ENCODE data around the gene PAAF1.
A peak's percentile ranks its signal among the peaks of the same experiment; 100 is the strongest.
"Not testable (repeated sequence)": the region's sequence is repeated elsewhere in the genome, so short reads cannot be mapped to it uniquely, and the experiment has no call there.

Gene PAAF1

DNA sequence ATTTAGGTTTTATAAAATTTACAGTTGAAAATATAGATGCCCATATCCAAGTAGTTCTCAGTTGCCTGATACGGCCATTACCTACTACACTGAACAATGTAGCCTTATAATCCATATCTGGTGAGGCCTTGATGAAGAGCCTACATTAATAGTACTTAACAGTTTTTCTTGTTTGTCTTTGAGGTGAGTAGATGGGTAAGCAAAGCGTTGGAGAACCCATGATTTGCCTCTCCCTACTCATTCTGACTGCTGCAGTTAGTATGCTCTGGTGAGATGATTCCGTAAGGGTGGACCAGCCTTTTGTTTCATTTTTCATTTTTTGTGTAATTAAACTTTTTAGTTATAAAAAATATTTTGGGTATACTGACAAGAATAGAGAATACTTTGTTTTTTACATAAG lies 11.4 kb downstream of the PAAF1 start:
- no peak for DNase-seq

DNA sequence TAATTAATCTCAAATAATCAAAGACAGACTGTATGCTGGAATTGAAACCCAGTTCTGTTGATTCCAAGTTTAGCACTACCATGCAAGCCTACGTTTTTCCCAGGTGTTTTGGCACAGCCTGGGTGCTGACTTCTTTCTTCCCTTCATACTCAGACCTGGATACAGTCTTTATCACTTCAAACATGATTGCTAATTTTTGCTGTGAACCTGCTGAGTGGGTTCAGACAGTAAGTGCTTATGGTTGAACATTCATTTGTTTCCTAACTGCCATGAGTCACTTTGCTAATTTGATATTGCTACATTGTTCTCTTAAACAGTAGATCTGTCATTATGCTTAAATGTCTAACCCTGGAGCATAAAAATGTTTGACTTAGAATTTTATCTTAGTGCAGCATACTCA lies 12.2 kb downstream of the PAAF1 start:
- DNase-seq = no peak

DNA sequence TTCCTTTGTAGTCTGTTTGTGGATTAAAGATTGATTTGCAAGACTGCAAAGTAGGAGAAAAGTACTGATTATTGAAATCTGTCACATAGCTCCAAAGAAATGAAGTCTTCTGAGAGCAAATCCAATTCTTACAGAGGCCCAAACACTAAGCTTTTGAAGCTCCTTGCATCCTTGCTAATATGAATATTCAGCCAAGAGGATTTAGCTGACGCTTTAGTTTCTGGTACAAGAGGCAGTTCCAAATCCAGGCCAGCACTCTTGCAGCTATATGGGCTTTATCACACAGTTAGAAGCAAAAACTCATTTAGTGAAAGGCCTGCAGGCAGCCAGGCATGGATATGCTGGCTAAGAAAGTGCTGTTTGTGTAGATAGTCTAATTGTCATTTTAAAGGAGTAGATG lies 12.7 kb downstream of the PAAF1 start:
- no peak for DNase-seq

DNA sequence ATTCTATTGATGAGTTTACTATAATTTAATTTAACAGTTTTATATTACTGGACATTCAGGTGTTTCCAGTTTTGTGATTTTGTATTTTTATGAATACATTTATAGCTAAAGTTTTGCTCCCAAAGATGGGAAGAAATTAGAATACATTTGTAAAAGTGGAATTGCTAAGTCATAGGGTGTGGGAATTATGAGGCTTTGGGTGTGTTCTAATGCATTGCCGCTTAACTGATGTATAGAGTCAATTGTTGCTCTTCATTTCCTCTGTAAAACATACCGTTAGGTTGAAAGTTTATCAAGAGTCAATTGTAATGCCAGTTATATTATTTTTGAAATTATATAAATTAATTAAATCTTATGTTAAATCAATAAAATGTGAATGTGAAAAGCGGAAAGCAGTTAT lies 16.2 kb downstream of the PAAF1 start:
- DNase-seq = no peak

DNA sequence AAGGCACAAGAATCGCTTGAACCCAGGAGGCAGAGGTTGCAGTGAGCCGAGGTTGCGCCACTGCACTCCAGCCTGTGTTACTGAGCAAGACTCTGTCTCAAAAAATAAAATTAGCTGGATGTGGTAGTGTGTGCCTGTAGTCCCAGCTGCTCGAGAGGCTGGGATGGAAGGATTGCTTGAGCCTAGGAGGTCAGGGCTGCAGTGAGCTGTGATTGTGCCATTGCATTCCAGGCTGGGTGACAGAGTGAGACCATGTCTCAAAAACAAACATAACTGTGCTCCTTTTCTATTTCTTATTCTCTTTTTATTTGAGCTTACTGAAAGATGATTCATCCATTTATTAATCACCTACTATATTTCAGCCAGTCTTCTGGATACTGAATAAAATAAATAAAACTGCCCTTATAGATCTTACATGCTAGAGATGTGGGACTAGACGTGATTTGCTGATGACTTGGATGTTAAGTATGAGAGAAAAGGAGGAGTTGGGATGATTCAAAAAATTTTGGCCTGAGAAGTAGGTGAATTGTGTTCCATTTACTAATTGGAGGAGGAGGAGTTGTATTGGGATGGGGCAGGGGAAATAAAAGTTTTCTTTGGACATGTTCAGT lies 18.0 kb downstream of the PAAF1 start:
- DNase-seq = no peak

DNA sequence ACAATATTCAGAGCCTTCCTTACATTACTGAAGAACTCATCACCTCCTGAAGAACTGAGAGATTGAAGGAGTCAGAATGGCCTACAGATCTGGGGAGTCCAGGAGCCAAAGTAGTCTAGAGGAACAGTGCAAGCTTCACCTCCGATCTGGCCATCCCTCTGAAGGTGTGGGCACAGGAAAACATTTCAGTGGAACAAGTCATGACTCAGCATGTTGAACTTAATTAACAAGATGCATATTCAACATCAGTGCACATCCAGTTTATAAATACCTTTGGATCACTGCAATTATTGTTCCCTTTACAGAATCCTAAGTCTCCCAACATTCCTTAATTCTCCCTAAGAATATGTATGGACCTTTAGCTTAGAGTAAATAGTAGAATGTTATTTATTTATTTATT lies 25.5 kb downstream of the PAAF1 start:
- DNase-seq = no peak

DNA sequence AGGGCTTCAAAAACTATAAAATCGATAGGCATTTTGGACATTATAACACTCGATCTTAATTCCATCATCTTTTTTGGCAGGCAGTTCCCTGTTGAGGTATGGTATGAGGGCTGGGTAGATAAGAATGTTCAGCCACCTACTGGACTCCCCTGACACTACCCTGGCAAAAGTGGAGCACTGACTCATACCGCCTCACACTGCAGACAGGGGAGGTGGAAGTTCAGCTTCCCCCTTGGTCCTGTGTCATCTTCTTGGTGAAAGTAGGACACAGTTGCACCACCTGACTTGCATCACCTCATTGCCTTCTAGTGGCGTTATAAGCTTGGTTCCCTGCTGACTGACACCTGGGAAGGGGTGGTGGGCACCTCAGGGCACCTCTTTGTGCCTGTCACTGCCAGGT lies 30.4 kb downstream of the PAAF1 start:
- peak in 1 of 2 experiments; percentile 1 for DNase-seq

DNA sequence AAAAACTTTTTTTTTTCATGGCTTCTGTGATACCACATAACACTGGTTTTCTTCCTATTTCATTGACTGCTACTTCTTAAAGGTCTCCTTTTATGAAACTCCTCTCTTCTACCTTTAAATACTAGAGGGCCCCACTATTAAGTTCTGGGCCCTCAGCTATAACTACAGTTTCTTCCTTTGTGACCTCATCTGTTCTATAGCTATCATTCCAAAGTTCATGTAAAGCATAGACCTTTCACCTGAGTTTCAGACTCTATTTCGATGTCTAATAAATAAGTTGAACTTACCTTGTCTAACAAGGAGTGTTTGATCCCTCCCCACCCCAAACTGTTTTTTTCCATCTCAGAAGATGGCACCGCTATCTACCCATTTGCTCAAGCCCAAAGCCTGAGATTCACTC lies 35.2 kb downstream of the PAAF1 start:
- DNase-seq = no peak

DNA sequence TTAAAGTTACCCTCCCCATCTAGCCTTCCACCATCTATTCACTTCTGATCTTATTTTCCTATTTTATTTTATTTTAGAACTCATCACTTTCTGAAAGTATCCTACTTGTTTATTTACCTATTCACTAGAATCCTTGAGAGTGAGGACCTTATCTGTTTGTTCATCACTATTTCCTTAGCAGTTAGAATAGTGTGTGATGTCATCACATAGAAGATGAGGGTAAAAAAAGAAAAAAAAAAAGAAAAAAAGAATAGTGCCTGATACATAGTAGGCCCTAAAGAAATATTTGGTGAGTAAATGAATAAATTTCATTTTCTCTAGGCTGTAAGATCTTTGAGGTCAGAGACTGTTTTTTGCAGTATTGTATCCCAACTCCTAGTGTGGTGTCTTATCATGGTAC lies 36.7 kb downstream of the PAAF1 start:
- DNase-seq = no peak

DNA sequence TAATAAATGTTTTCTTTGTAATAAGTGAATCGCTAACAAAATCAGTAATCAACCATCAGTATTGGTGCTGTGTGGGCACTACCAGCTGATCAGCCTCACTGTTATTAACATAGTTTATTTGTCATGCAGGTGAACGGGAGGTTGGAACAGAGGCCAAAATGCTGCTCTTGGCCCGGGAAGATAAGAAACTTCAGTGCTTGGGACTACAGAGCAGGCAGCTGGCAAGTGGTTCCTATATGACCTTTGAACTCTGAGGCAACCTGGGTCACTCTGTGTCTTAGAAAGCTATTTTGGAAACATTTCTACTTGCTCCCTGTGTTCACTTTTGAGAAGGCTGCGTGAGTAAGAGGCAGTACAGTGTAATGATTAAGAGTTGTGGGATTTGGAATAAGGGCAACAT lies 37.5 kb downstream of the PAAF1 start:
- no peak for DNase-seq

DNA sequence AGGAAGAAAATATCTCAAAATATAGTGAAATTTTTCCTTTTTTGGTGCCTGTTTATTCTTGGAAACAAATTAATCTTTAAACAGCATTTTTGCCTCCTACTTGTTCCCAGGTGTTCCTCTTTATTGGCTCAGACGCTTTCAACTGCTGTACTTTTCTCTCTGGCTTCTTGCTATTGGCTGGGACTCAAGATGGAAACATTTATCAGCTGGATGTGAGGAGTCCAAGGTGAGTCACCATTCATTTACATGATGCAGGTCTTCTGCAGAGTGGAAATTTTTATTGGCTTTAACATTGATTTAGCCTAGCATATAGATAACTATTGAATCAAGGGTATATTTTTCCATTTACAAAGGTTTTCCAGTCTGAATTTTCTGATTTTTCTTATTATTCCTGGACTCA lies 39.6 kb downstream of the PAAF1 start:
- no peak for DNase-seq

DNA sequence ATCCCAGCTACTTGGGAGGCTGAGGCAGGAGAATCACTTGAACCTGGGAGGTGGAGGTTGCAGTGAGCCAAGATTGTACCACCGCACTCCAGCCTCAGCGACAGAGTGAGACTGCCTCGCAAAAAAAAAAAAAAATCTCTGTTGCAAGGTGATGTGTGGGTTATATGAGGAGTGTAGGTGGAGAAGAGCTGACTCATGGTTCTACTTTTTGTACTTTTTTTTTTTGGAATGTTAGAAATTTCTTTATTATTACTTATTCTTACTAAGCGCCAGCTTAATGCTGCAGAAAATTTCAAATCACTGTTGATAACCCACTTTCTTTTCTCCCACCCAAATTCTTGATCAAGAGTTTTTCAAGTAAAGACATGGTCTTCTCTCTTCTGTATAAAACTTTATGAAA lies 44.4 kb downstream of the PAAF1 start:
- no peak for DNase-seq

DNA sequence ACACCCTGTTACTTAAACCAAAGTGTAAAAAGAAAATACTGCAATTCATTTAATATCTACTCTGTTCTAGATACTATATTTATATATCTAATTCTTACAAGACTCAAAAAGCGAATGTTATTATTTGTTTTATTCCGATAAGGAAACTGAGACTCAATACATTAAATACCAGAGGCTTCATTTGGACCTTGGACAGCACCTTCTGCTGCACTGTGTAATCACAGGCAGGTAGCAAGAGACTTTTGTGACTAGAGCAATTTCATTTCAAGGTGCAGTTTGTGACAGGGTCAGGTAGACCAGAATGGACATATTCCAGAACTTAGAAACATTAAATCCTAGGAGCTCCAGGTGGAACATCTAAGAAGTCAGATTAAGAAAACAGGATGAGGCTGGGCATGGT lies 52.6 kb downstream of the PAAF1 start:
- no peak for DNase-seq

DNA sequence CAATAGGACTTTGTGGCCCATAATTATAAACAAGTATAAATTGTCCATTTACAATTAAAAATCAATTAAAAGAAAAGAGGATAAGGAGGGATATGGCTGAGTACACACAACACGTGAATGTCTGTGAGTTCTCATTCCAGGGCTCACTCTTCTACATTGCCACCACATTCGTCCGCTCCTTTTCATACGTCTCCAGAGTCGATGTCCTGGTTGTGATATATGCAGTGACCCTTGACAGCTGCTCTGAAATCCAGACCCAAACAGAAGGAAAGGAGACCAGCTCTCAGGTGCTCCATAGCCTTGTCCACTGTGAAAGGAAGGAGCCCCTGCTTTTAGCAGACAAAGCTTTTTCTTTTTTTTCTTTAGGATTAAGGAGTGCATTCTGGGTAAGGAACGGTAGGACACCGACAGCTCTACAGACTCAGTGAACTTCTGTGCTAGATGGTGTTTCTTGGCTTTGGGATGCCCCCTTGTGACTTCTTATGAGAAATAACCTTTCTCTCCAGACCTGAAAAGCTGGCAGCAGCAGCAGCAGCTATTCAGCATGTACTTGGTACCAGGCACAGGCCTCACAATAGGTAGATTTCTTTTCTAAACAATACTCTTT lies 54.3 kb downstream of the PAAF1 start:
- DNase-seq = no peak

DNA sequence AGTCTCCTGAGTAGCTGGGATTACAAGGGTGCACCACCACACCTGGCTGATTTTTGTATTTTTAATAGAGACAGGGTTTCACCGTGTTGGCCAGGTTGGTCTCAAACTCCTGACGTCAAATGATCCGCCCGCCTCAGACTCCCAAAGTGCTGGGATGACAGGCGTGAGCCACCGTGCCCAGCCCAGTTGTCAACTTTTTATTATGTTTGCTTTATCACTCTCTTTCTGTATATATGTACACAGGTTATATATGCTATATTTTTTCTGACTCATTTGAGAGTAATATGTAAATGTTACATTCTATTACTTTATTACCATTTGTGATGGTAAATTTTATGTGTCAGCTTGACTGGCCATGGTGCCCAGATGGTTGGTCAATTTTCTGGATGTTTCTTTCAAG lies 55.2 kb downstream of the PAAF1 start:
- DNase-seq = no peak

DNA sequence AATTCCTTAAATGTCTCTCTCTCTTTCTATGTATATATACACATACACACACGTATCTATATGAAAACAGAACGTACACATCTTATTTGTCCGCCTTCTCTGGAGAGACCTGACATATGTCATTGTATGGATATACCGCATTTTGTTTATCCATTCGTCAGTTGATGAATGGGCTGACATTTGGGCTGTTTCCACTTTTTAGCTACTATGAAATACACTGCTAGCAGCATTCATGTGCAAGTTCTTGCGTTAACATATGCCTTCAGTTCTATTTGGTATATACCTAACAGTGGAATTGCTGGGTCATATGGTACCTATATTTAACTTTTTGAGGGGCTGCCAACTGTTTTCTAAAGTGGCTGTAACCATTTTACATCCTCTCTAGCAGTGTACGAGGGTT lies 56.0 kb downstream of the PAAF1 start:
- DNase-seq = no peak

DNA sequence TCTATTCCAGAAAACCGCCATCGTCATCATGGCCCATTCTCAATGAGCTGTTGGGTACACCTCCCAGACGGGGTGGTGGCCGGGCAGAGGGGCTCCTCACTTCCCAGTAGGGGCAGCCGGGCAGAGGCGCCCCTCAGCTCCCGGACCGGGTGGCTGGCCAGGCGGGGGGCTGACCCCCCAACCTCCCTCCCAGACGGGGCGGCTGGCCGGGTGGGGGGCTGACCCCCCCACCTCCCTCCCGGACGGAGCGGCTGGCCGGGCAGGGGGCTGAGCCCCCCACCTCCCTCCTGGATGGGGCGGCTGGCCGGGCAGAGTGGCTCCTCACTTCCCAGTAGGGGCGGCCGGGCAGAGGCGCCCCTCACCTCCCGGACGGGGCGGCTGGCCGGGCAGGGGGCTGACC lies 59.2 kb downstream of the PAAF1 start:
- DNase-seq = not testable (repeated sequence)

DNA sequence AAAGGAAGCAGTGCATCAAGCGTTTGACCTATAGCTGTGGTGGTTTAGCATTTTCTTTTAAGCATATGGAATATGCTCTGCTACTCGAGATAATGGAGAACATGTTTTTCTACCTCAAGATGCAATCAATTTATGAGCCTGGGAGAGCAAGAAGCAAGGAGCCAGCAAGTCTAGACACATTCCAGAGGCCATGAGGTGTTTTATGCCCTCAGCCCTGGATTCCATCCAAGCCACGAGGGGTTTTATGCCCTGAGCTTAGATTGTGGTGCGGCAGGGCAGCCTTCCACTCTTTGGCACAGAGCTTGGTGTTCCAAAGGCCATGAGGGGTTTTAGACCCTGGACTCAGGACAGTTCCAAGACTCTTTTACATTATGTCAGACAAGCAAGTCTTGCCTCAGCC lies 62.3 kb downstream of the PAAF1 start:
- DNase-seq = no peak

DNA sequence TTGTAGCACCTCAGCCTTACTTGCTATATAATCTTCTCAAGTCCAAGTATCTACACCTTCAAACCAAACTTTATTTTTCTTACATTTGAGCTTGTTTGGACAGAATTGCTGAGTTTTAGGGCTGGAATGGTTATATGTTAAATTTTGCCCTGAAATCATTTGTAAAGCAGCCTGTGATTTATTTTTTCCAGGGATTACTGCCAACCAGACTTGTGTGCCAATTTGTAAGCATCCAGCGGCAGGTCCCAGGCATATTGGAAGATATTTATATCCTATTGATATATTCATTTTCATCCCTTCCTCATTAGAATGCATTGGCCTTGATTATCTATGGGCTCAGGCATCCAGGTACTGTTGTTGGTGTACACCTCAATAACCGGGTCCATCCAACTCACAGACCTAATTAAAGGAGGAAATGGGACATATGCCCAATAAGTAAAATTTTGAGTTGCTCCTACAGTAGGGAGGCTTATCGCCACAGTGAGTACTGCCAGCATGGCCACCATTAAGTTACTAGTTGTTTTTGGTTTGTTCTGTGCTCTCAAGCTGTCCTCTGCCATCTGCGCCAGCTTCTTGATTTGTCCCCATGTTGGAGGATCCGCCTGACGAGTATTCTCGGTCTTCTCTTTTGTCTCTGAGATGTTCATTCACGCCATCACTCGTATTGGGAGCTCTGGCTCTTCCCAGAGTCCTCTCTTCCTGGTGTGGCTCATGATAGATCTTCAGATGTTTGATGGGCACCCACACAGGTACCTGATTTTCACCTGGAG lies 64.2 kb downstream of the PAAF1 start:
- no peak for DNase-seq

DNA sequence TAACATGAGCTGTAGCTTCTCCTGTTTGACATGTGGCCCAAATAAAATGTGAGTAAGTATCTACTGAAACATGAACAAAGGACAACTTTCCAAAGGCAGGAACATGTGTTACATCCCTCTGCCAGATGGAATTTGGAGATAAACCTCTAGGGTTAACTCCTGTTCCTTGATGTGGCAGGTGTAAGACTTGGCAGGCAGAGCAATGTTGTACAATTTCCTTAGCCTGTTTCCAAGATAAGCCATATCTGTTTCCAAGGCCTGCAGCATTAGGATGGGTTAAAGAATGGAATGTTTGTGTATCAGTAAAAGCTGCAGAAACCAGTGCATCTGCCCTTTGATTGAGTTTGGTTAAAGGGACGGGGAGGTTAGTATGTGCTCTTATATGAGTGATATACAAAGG lies 65.2 kb downstream of the PAAF1 start:
- no peak for DNase-seq

DNA sequence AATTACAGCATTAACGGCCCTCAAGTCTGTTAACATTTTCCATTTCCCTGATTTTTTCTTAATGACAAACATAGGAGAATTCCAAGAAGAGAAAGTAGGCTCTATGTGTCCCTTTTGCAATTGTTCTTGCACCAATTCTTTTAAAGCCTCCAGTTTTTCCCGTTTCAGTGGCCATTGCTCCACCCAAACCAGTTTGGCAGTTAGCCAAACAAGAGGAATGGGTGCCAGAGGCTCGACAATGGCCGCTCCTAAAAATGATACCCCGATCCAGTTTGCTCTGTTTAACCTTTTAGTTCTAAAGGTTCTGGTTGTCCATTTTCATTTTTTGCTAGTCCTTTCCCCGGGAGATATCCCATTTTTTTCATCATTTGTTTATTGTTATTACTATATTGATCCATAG lies 67.3 kb downstream of the PAAF1 start:
- DNase-seq = no peak

DNA sequence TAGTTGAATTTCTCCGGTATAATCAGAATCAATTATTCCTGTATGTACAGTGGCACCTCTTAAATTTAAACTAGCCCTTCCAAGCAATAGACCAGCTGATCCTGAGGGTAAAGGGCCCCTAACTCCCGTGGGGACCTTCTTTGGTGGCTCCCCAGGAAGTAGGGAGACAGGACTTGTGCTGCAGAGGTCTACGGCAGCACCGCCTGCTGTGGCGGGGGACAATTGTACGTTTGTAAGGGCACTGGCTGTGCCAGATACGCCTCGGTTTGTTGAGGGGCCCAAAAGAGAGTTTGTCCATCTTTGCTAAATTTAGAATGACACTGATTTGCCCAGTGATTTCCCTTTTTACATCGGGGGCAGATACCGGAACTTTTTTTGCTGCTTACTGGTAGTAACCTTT lies 68.1 kb downstream of the PAAF1 start:
- DNase-seq = no peak

DNA sequence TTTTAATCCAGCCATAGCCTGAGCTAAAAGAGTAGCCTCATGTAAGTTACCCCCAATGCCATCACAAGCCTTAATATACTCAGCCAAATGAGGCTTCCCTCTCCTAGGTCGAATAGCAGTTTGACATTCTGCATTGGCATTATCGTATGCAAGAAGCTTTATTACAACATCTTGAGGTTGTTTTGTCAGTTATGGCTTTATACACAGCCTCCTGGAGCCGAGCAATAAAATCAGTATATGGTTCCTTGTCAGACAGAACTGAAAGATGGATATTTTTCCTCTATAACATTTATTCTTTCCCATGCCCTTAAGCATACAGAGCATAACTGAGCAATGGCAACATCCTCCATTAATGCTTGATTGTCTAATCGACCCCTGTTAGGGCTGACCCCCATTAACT lies 68.6 kb downstream of the PAAF1 start:
- DNase-seq = no peak

DNA sequence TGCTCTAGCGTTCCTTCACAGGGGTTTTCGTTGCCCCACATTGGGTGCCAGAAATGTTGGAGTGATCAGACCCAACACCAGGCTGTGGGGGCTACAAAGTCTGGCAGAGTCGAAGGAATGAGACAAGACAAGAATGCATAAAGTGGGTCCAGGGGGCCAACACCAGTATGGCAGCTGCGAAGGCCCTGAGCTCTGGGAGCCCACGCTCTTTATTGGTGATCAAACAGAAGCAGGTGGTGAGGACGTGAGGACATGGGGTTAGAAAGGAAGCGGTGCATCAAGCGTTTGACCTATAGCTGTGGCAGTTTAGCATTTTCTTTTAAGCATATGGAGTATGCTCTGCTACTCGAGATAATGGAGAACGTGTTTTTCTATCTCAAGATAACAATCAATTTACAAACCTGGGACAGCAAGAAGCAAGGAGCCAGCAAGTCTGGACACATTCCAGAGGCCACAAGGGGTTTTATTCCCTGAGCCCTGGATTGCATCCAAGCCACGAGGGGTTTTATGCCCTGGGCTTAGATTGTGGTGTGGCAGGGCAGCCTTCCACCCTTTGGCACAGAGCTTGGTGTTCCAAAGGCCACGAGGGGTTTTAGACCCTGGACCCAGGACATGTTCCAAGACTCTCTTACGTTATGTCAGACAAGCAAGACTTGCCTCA lies 70.1 kb downstream of the PAAF1 start:
- no peak for DNase-seq
